ENCODE data around the gene GABARAPL1.

- TF ChIP-seq YY1 (IDR thresholded peaks at IDR 0.05; ENCODE audit: low read depth) = no peak
- no peak for TF ChIP-seq CTCF (IDR thresholded peaks at IDR 0.05)
- no peak for TF ChIP-seq FOSL2 (IDR thresholded peaks at IDR 0.05; ENCODE audit: borderline replicate concordance, low read depth)
- no peak for TF ChIP-seq TAF1 (IDR thresholded peaks at IDR 0.05; ENCODE audit: borderline replicate concordance, low read depth, low read length)
- no peak for TF ChIP-seq EP300 (IDR thresholded peaks at IDR 0.05; ENCODE audit: borderline replicate concordance in 1 of 2, low read depth in 1 of 2, low read length in 1 of 2)
- TF ChIP-seq RCOR1 (IDR thresholded peaks at IDR 0.05; ENCODE audit: low read length) = no peak
- no peak for TF ChIP-seq POLR2AphosphoS5 (IDR thresholded peaks at IDR 0.05; ENCODE audit: low read depth, low read length)
- TF ChIP-seq SIN3A (IDR thresholded peaks at IDR 0.05; ENCODE audit: borderline replicate concordance, low read depth, low read length) = no peak
- no peak for TF ChIP-seq IRF3 (IDR thresholded peaks at IDR 0.05; ENCODE audit: low read depth, low read length)
- no peak for TF ChIP-seq REST (IDR thresholded peaks at IDR 0.05; ENCODE audit: low read depth, low read length)
- no peak for TF ChIP-seq JUND (IDR thresholded peaks at IDR 0.05)
- no peak for TF ChIP-seq RAD21 (IDR thresholded peaks at IDR 0.05; ENCODE audit: low read length)
- no peak for TF ChIP-seq CHD2 (IDR thresholded peaks at IDR 0.05; ENCODE audit: low read length, partially characterized antibody)
- TF ChIP-seq ELF1 (IDR thresholded peaks at IDR 0.05) = no peak
These were observed 5.3 kb downstream of the GABARAPL1 start for GRCh38 chr12:10218021-10218420.

Data from SK-N-SH (cell line).